Activated CD4-positive, alpha-beta T cell treated with anti-CD3 and anti-CD28 coated beads, Interleukin-2, amount 10 ng/mL, durations not matched to agents 24 days and 14 days (primary cell): ENCODE measurements around the gene MS4A6E. TPM values are rescaled to one million over a fixed set of nuclear protein-coding genes. Genes with fewer than 3 reads are reported as not detected.
"Not testable (repeated sequence)": the region's sequence is repeated elsewhere in the genome, so short reads cannot be mapped to it uniquely, and the experiment has no call there.

ENCODE experiments used
- DNase-seq: peaks from one replicate; pipeline ENCODE4 v3.0.0; 2022
- H3K27ac Mint-ChIP-seq: one replicate; pipeline ENCODE4 v1.8.0; 2022; ENCODE audit warnings: mild to moderate bottlenecking, mixed read lengths
- H3K27me3 Mint-ChIP-seq: one replicate; pipeline ENCODE4 v1.8.0; 2022; ENCODE audit warnings: mixed read lengths
- H3K36me3 Mint-ChIP-seq: one replicate; pipeline ENCODE4 v1.8.0; 2022; ENCODE audit warnings: low read depth, mild to moderate bottlenecking, mixed read lengths
- H3K4me1 Mint-ChIP-seq: one replicate; pipeline ENCODE4 v1.8.0; 2021; ENCODE audit warnings: mixed read lengths
- H3K4me3 Mint-ChIP-seq: one replicate; pipeline ENCODE4 v1.8.0; 2022; ENCODE audit warnings: mild to moderate bottlenecking, moderate library complexity, mixed read lengths
- H3K9me3 Mint-ChIP-seq: one replicate; pipeline ENCODE4 v1.8.0; 2021; ENCODE audit warnings: mixed read lengths
- intact Hi-C: fragments of 100-400 bp; cut with micrococcal nuclease; formaldehyde crosslinking; loops from one replicate; pipeline ENCODE4 v1.15.1; 2023
- total RNA-seq: library from RNA; stranded (reverse); gene quantifications from 2 replicates; pipeline ENCODE4 v1.2.3, GENCODE V29; 2022

MS4A6E gene
- total RNA-seq, 1 donor from 2014 or later = not detected

DNA sequence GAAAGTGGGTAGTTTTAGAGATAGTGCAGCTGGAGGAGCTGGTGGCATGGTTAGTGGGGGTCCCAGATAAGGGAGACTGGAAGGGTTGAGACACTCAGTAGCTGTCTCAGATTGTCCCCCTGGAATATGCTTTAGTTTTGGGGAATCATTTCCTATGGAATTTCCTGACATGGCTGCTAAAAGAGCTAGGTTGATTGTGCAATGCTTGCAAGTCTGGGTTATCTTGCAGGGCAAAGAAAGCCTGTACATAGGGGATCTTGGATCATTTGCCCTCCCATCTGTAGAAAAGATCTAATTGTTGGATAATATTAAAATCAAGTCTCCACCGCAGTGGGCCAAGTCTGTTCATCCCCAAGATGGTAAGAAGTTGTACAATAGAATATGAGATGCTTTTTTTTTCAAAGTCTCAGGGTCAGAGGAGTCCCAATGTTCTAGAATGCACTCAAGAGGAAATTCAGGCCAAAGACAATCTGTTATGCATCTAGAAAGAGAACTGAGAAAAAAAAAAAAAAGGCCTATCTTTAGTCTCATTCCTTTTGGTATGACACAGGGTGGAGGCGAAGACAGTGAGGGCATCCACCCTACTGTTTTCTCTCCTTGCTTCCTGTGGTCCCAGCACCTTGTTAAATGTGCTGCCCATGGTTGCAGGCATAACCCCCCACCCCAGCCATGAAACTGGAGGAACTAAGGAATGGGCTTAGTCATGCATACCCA lies 20.2 kb downstream of the MS4A6E start:
- Mint-ChIP-seq H3K9me3 (no peaks in the 10 kb centered on the region), H3K27me3 (peaks cover 5% of the 10 kb centered on the region), H3K4me1 (no peaks in the 10 kb centered on the region), H3K4me3 (no peak overlapping the region), H3K27ac (no peak overlapping the region), H3K36me3 (no peaks in the 10 kb centered on the region)
- intact Hi-C loops = no loop called here
- no peak for DNase-seq

DNA sequence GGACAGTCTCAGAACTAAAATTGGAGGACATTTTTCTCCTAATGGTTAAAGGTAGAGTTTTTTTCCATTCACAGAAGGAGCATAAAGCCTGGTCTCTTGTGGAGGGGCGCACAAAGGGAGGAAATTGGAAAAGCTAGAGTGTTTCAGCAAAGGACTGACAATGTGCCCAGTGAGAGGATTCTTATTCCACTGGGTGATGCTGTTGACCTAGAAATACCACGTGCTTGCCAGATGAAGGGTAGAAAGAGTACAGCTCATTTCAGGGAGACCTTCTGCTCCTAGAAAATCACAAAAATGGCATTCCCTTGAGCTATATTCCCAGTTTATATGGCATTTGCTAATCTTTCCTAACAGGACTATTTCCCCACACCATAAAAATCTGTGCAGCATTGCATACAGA lies 21.1 kb downstream of the MS4A6E start:
- H3K9me3 Mint-ChIP-seq = no peaks in the 10 kb centered on the region
- no peak overlapping the region for H3K4me3 Mint-ChIP-seq
- no peaks in the 10 kb centered on the region for H3K4me1 Mint-ChIP-seq
- intact Hi-C loops = no loop called here
- no peak overlapping the region for H3K27ac Mint-ChIP-seq
- peaks cover 5% of the 10 kb centered on the region for H3K27me3 Mint-ChIP-seq
- H3K36me3 Mint-ChIP-seq = no peaks in the 10 kb centered on the region
- DNase-seq = peak; percentile 39

GRCh38 chr11:60349990-60350389 lies 22.9 kb downstream of the MS4A6E start:
- peaks cover 7% of the 10 kb centered on the region for H3K27me3 Mint-ChIP-seq
- no peaks in the 10 kb centered on the region for H3K4me1 Mint-ChIP-seq

DNA sequence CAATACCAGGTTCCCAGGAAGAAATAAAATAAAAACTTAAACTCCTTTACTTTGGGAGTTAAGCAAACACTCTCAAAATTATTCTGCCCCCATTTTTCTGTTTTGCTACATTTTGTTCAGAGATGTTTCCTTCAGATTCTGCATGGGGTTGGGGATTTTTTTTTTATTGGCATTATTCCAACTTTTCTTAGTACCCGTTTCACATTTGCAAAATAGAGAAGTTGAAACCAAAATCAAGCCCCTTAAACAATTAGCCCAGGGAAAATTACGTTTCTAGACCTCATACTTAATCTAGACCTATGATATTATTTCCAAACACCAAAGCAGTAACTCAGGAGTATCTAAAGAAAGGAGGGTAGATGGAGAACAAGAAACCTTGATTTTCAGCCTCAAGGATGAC lies 30.7 kb downstream of the MS4A6E start:
- intact Hi-C loops = no loop called here
- Mint-ChIP-seq H3K27me3 (peaks cover 2% of the 10 kb centered on the region), H3K27ac (no peak overlapping the region), H3K4me3 (no peak overlapping the region), H3K36me3 (no peaks in the 10 kb centered on the region), H3K4me1 (no peaks in the 10 kb centered on the region), H3K9me3 (no peaks in the 10 kb centered on the region)
- DNase-seq = no peak

More at GRCh38 chr11:60349990-60350389, 22.9 kb downstream of the MS4A6E start:
- H3K36me3 Mint-ChIP-seq = no peaks in the 10 kb centered on the region
- intact Hi-C loops = no loop called here
- H3K27ac Mint-ChIP-seq = no peak overlapping the region
- no peak for DNase-seq
- H3K4me3 Mint-ChIP-seq = no peak overlapping the region
- H3K9me3 Mint-ChIP-seq = no peaks in the 10 kb centered on the region

DNA sequence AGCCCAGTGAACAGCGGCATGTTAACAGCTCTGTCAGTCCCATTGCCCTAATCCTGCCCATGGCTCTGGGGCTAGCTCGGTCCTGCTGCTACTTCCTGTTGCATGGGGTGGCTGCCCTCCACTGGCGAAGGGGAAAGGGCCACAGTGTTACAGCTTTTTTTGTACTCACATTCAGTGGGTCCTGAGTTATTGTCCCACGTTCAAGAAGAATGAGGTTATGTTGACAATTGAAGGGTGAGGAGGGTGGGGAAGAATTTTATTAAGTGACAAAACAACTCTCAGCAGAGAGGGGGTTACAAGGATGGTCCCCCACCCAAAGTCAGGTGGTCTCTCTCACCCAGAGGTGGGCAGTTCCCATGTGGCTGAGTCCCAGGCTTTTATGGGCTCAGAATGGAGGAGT lies 33.6 kb downstream of the MS4A6E start:
- Mint-ChIP-seq H3K4me3 (no peak overlapping the region), H3K9me3 (no peaks in the 10 kb centered on the region), H3K27me3 (peaks cover 8% of the 10 kb centered on the region), H3K27ac (no peak overlapping the region), H3K36me3 (no peaks in the 10 kb centered on the region), H3K4me1 (no peaks in the 10 kb centered on the region)
- intact Hi-C loops = no loop called here
- no peak for DNase-seq

- intact Hi-C loops = no loop called here
- no peaks in the 10 kb centered on the region for H3K36me3 Mint-ChIP-seq
- peaks cover 8% of the 10 kb centered on the region for H3K27me3 Mint-ChIP-seq
- no peak for DNase-seq
- H3K4me3 Mint-ChIP-seq = no peak overlapping the region
- H3K9me3 Mint-ChIP-seq = no peaks in the 10 kb centered on the region
- no peak overlapping the region for H3K27ac Mint-ChIP-seq
- H3K4me1 Mint-ChIP-seq = no peaks in the 10 kb centered on the region
These were observed 35.2 kb downstream of the MS4A6E start for GRCh38 chr11:60362241-60362640.

GRCh38 chr11:60363542-60364470 lies 36.8 kb downstream of the MS4A6E start:
- Mint-ChIP-seq H3K4me3 (no peak overlapping the region), H3K36me3 (no peaks in the 10 kb centered on the region), H3K27me3 (peaks cover 8% of the 10 kb centered on the region), H3K9me3 (no peaks in the 10 kb centered on the region), H3K27ac (no peak overlapping the region), H3K4me1 (no peaks in the 10 kb centered on the region)
- intact Hi-C loops = loop anchor here (1.0 kb wide), 1 partner anchor 254 kb away; no protein-coding TSS in a partner anchor
- DNase-seq = peak; percentile 88

DNA sequence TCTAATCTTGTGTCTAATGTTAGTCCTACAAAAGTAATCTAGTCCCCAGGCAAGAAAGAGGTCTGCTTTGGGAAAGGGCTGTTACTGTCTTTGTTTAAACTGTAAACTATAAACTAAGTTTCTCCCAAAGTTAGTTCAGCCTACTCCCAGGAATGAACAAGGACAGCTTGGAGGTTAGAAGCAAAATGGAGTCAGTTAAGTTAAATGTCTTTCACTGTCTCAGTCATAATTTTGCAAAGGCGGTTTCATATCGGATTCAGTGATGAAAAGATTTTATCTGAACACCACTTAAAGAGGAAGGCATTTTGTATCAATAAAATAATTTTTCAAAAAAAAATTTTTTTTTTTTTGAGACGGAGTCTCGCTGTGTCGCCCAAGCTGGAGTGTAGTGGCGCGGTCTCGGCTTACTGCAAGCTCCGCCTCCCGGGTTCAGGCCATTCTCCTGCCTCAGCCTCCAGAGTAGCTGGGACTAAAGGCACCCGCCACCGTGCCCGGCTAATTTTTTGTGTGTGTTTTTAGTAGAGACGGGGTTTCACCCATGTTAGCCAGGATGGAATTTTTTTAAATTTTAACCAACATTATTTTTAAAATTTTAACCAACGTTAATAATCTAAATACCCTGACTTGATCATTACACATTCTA lies 39.3 kb downstream of the MS4A6E start:
- H3K27ac Mint-ChIP-seq, H3K4me3 Mint-ChIP-seq, H3K9me3 Mint-ChIP-seq, H3K4me1 Mint-ChIP-seq, H3K36me3 Mint-ChIP-seq, DNase-seq: not testable (repeated sequence)
- peaks cover 16% of the 10 kb centered on the region for H3K27me3 Mint-ChIP-seq
- intact Hi-C loops = loop anchor here (5.0 kb wide), 1 partner anchor 121 kb away; no protein-coding TSS in a partner anchor

DNA sequence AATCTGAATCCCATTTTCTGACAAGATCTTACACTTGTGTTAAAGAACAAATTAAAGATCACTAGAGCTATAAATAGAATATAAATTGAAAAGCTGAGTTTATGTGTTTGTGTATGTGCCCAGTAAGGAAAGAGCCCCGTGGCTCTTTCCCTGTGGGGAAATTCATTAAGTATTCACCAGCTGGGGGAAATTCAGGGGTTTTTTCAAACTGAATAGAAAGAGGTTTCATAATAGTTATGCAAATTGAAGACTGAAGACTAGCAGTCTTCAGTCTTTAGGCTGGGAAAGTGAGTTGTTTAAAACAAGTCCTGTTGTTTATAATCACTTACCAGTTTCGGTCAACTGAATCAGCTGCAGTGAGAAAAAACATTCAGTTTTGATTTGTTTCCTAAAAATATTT lies 40.0 kb downstream of the MS4A6E start:
- no peaks in the 10 kb centered on the region for H3K36me3 Mint-ChIP-seq
- DNase-seq = no peak
- intact Hi-C loops = loop anchor here (5.0 kb wide), 1 partner anchor 120 kb away; no protein-coding TSS in a partner anchor
- H3K27me3 Mint-ChIP-seq = peaks cover 18% of the 10 kb centered on the region
- H3K4me3 Mint-ChIP-seq = no peak overlapping the region
- no peaks in the 10 kb centered on the region for H3K4me1 Mint-ChIP-seq
- no peaks in the 10 kb centered on the region for H3K9me3 Mint-ChIP-seq
- H3K27ac Mint-ChIP-seq = no peak overlapping the region

GRCh38 chr11:60367896-60368295 lies 40.8 kb downstream of the MS4A6E start:
- H3K27me3 Mint-ChIP-seq = peaks cover 18% of the 10 kb centered on the region
- no peaks in the 10 kb centered on the region for H3K36me3 Mint-ChIP-seq
- DNase-seq = no peak
- intact Hi-C loops = loop anchor here (5.0 kb wide), 1 partner anchor 119 kb away; no protein-coding TSS in a partner anchor
- H3K4me3 Mint-ChIP-seq = no peak overlapping the region
- no peak overlapping the region for H3K27ac Mint-ChIP-seq
- no peaks in the 10 kb centered on the region for H3K4me1 Mint-ChIP-seq
- H3K9me3 Mint-ChIP-seq = no peaks in the 10 kb centered on the region

- intact Hi-C loops = no loop called here
- H3K27me3 Mint-ChIP-seq = peaks cover 10% of the 10 kb centered on the region
- H3K9me3 Mint-ChIP-seq = no peaks in the 10 kb centered on the region
- no peaks in the 10 kb centered on the region for H3K36me3 Mint-ChIP-seq
- H3K27ac Mint-ChIP-seq = no peak overlapping the region
- H3K4me3 Mint-ChIP-seq = no peak overlapping the region
- DNase-seq = no peak
- no peaks in the 10 kb centered on the region for H3K4me1 Mint-ChIP-seq
These were observed 43.3 kb downstream of the MS4A6E start for GRCh38 chr11:60370252-60370810.

DNA sequence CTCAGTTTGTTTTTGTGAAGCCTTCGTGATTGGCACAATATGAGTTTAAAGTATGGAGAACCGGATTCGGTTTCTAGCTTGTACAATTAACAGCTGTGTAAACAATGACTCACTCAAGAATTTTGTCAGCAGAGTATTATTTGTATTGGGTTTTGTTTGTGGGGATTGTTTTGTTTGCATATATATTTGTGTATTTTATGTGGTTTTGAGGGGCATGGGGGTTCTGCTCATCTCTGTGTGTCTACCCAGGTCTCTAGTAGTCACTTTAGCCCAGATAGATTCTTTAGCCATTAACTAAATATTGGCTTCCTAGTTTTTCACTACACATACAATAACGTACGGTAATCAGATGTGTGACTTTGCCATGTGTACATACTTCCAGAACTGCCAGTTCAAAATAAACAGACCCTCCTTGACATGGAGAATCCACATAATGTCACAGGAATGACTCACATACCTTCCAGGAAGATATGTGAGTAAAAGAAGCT lies 43.8 kb downstream of the MS4A6E start:
- Mint-ChIP-seq H3K4me1 (no peaks in the 10 kb centered on the region), H3K27me3 (peaks cover 10% of the 10 kb centered on the region), H3K9me3 (no peaks in the 10 kb centered on the region), H3K27ac (no peak overlapping the region), H3K36me3 (no peaks in the 10 kb centered on the region), H3K4me3 (no peak overlapping the region)
- no peak for DNase-seq
- intact Hi-C loops = no loop called here

GRCh38 chr11:60371386-60371785 lies 44.3 kb downstream of the MS4A6E start:
- Mint-ChIP-seq H3K27ac (no peak overlapping the region), H3K4me1 (no peaks in the 10 kb centered on the region), H3K27me3 (peaks cover 10% of the 10 kb centered on the region), H3K36me3 (no peaks in the 10 kb centered on the region), H3K9me3 (no peaks in the 10 kb centered on the region), H3K4me3 (no peak overlapping the region)
- no peak for DNase-seq
- intact Hi-C loops = no loop called here
